CD1c-positive myeloid dendritic cell (primary cell): Measurements from ENCODE around the gene CNTFR.

Experiments used
- DNase-seq: peaks from one replicate; pipeline ENCODE4 v3.0.0-alpha.2; 2016; ENCODE audit errors: extremely low spot score

CNTFR gene

DNA sequence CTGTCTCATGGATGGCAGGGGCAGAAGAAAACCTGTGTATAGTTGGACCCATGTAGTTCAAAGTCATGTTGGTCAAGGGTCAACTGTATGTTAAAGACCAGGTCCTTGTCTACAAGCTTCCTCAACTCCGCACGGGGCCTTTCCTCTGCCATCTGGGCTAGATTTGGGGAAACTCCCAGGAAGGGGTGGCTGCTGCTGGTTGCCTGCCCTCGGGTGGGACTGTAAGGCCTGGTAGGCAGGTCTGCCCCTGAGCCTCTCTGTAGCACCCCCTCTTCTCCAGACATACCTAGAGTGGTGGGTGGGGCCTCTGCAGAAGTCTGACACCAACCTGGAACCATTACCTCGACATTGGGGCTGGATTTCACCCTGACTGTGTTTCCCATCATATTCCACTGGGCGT, 82.0 kb downstream of the CNTFR start:
- DNase-seq, result no peak

DNA sequence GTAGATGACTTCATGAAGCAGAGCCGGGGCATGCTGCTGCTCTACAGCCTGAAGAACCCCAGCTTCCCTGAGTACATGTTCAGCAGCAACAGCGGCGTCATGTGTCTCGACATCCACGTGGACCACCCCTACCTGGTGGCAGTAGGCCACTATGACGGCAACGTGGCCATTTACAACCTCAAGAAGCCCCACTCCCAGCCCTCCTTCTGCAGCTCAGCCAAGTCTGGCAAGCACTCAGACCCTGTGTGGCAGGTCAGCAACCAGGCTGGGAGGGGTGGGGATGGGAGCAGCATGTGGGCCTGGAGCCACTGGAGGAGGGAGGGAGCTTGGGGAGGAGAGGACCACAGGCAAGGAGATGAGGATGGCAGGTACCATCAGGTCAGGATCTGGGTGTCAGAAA, 82.9 kb downstream of the CNTFR start:
- no peak for DNase-seq

DNA sequence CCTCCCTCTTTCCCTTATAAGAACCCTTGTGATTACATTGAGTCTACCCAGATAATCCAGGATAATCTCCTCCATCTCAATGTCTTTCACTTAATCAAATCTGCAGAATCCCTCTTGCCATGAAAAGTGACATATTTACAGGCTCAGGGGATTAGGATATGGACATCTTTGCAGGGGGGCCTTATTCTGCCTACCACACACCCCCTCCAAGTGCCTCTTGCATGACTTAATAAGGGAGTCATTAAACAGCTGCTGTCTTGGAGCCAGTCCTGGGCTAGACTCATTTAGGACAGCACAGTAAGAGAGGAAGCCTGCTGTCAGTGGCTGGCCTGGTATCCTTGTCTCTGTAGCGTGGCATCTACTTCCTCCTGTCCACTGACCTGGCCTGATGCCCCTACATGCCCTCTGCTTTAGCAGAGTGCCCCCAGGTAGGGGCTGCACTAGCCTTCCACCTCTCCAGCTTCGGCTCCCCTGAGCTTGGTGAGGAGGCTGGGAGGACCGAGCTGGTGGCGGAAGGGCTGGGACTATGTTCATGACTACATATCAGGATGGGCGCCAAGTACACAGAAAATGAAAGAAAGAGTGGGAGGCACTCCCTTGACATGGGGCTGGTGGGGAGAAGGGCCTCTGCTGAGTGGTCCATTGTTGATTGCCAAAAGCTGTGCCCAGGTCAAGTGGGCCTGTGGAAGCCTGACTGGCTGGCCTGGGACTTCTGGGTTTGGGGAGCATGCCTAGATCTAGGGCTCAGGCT, 84.0 kb downstream of the CNTFR start:
- no peak for DNase-seq

GRCh38 chr9:34503406-34503805, 86.1 kb downstream of the CNTFR start:
- no peak for DNase-seq

- DNase-seq, result no peak
These were observed 86.6 kb downstream of the CNTFR start for GRCh38 chr9:34502891-34503290.

DNA sequence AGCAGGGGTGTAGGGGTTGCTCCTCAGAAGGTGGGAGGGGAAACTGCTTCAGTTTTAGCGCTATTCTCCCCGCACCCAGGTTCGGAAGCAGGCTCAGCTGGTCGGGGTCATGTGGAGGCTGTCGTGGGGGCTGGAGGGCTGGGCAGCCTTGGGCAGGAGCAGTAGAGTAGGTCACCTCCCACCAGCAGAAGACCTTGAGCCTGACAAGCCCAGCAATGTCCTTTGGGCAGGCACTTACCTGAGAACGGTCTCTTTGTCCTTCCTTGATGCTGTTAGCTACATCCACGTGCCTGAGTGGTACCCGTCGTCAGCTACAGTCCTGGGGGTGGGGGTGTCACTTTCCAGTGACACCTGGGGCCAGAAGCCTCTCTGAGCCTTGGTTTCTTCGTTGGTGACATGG, 87.1 kb downstream of the CNTFR start:
- no peak for DNase-seq

DNA sequence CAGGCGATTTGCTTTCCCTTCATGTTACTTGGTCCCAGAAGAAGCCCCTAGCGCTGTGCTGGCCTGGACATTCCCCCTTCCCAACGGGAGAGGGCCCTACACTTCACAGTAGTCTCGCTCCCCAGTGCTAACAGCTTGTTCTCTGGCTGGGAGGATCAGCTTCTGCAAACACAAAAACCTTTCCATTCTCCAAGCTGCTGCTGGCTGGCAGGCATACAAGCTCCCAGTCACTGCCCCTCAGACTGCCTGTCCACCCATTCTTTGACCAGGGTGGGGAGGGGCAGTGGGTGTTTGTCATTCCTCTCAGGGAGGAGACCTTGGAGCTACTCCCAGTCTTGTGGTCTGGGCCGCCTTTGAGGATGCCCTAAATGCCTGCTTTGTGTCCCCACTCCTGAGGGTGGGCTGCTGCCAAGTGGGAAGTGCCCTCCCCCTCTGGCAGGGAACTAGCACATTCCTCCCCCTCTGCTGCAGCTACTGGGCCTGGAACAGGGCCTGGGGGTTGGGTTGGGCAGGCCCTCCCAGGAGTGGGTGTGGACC, 87.6 kb downstream of the CNTFR start:
- no peak for DNase-seq
